Measurements from ENCODE around the gene CFAP77. TPM values are rescaled to one million over a fixed set of nuclear protein-coding genes. Genes with fewer than 3 reads are reported as not detected.
A peak's percentile ranks its signal among the peaks of the same experiment; 100 is the strongest.

CFAP77 gene
- total and polyA plus RNA-seq, 4 donors = 4.9 to 12.8 (median 6.2) TPM

DNA sequence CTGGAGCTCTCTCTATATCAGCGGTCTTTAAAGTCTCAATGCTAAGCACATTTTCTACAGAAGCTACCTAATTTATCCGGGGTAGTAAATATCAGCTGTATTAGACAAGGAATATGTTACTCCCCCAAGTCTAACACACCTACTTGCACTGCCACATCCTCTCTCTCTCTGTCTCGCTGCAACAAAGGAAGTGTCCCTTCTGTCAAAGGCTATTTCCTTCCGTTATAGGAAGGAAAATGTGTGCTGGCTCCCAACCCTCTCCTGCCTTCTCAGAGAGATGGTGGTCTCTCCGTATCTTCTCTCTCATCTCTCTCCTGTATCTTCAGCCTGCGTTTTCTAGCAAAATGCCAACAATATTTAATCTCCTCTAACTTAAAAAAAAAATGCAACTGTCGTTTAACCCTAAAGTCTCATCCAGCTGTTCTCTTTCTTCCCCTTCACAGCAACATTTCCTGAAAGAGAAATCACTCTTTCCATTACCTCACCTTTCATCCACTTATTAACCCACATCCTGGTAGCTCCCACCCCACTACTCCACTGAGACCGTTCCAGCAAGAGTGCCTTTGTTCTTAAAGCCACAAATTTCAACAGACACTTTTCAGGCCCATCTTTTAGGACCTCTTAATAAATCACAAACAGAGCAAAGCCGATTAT is 5.7 kb upstream of the CFAP77 start:
- no peak for ATAC-seq (ENCODE audit: insufficient read depth, low FRiP score)

DNA sequence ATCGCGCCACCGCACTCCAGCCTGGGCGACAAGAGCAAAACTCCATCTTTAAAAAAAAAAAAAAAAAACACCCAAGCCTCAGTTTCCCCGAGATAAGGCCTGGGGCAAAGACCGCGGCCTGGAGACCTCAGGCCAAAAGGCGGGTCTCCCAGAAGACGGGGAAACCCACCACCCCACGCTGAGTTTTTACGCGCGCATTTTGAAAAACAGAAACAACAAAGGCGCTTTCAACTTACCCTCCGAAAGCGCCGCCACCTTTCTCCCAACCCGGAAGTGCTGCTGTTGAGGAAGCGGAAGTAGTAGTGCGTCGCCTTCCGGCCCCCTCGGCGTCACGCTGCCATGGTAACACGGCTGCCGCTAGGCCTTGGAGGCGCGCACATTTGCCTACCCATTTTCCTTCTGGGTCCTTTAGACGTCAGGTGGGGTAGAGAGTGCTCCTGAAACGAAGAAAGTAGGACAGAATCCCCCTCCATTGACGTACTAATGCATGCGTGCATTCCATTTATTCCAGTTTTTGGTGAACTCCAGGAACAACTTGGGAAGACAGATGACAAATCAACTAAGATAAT is 3.4 kb upstream of the CFAP77 start, which contains the start of gene TTF1:
Gene TTF1, minus strand, starts transcription at position 287 of the 569 bp plus-strand sequence. CDS start 4,019 bp downstream, outside the sequence.
- peaks cover 0 to 24% (median 9%) of the 10 kb centered on the region in 5 donors for H3K4me1 ChIP-seq (ENCODE audit: control insufficient read depth in 5 of 5, insufficient read depth in 5 of 5, low read length in 5 of 5)
- H3K36me3 ChIP-seq (ENCODE audit: control insufficient read depth in 4 of 4, insufficient read depth in 4 of 4, low read length in 4 of 4) = peaks cover 0 to 8% (median 4%) of the 10 kb centered on the region in 4 donors
- WGBS, 2 donors = 2 to 3% methylated on average over 30 to 33 of the region's 33 CpGs
- peak within 1 kb of the TSS in 1 of 2 donors; percentile 88 for H3K27ac ChIP-seq (ENCODE audit: low read depth in 1 of 2, low read length in 1 of 2)
- peaks cover 0 to 22% (median 19%) of the 10 kb centered on the region in 3 donors for H3K27me3 ChIP-seq (ENCODE audit: control insufficient read depth in 3 of 3, insufficient read depth in 3 of 3, low read length in 2 of 3)
- H3K9me3 ChIP-seq (ENCODE audit: control insufficient read depth in 4 of 4, insufficient read depth in 3 of 4, low read length in 3 of 4) = no peaks in the 10 kb centered on the region
- TF ChIP-seq, protein P1, sequence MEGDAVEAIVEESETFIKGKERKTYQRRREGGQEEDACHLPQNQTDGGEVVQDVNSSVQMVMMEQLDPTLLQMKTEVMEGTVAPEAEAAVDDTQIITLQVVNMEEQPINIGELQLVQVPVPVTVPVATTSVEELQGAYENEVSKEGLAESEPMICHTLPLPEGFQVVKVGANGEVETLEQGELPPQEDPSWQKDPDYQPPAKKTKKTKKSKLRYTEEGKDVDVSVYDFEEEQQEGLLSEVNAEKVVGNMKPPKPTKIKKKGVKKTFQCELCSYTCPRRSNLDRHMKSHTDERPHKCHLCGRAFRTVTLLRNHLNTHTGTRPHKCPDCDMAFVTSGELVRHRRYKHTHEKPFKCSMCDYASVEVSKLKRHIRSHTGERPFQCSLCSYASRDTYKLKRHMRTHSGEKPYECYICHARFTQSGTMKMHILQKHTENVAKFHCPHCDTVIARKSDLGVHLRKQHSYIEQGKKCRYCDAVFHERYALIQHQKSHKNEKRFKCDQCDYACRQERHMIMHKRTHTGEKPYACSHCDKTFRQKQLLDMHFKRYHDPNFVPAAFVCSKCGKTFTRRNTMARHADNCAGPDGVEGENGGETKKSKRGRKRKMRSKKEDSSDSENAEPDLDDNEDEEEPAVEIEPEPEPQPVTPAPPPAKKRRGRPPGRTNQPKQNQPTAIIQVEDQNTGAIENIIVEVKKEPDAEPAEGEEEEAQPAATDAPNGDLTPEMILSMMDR (IDR thresholded peaks at IDR 0.05; ENCODE audit: control extremely low read depth, extremely low read depth) = no peak
- ATAC-seq (ENCODE audit: insufficient read depth, low FRiP score) (peak; percentile 85), DNase-seq (peak; percentile 92 to 95 (median 92))
- peak within 1 kb of the TSS; percentile 71 for H3K4me3 ChIP-seq
- H3K9ac ChIP-seq (ENCODE audit: insufficient read depth in 1 of 2, low read length in 2 of 2) = peak within 1 kb of the TSS in 1 of 2 donors; percentile 50

More for the DNA sequence above, 5.7 kb upstream of the CFAP77 start:
- DNase-seq = no peak
- Histone ChIP-seq H3K27ac (ENCODE audit: low read depth in 1 of 2, low read length in 1 of 2) (no peak overlapping the region), H3K9me3 (ENCODE audit: control insufficient read depth in 4 of 4, insufficient read depth in 3 of 4, low read length in 3 of 4) (no peaks in the 10 kb centered on the region), H3K9ac (ENCODE audit: insufficient read depth in 1 of 2, low read length in 2 of 2) (no peak overlapping the region), H3K4me3 (no peak overlapping the region), H3K4me1 (ENCODE audit: control insufficient read depth in 5 of 5, insufficient read depth in 5 of 5, low read length in 5 of 5) (peaks cover 0 to 13% (median 9%) of the 10 kb centered on the region in 5 donors), H3K36me3 (ENCODE audit: control insufficient read depth in 4 of 4, insufficient read depth in 4 of 4, low read length in 4 of 4) (peaks cover 0 to 17% (median 12%) of the 10 kb centered on the region in 4 donors), H3K27me3 (ENCODE audit: control insufficient read depth in 3 of 3, insufficient read depth in 3 of 3, low read length in 2 of 3) (peaks cover 0 to 6% (median 3%) of the 10 kb centered on the region in 3 donors)
- TF ChIP-seq, protein P1 (IDR thresholded peaks at IDR 0.05; ENCODE audit: control extremely low read depth, extremely low read depth) = no peak
- 29 to 41% methylated on average over 9 of the region's 9 CpGs for WGBS, 2 donors

DNA sequence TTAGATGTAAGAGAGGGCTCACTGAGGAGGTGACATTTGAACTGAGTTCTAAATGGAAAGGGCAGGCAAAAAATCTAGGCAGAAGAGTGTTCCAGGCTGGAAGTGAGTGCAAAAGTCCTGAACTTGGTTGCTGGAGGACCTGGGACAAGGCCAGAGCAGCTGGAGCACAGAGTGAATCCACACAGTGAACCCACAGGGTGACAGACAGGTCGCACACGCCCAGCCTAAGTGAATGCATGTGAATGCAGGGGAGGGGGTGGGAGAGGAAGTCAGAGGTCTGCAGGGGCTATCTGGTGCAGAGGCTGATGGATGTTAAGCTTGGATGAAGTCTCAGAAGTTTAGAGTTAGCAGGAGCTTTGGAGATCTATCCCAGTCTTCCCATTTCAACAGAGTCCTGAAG is 2.8 kb upstream of the CFAP77 start:
- Histone ChIP-seq H3K27ac (ENCODE audit: low read depth in 1 of 2, low read length in 1 of 2) (peak overlapping the region in 1 of 2 donors; percentile 88), H3K9me3 (ENCODE audit: control insufficient read depth in 4 of 4, insufficient read depth in 3 of 4, low read length in 3 of 4) (no peaks in the 10 kb centered on the region), H3K4me3 (no peak overlapping the region), H3K9ac (ENCODE audit: insufficient read depth in 1 of 2, low read length in 2 of 2) (no peak overlapping the region), H3K36me3 (ENCODE audit: control insufficient read depth in 4 of 4, insufficient read depth in 4 of 4, low read length in 4 of 4) (peaks cover 0 to 5% (median 1%) of the 10 kb centered on the region in 4 donors), H3K4me1 (ENCODE audit: control insufficient read depth in 5 of 5, insufficient read depth in 5 of 5, low read length in 5 of 5) (peaks cover 0 to 24% (median 9%) of the 10 kb centered on the region in 5 donors), H3K27me3 (ENCODE audit: control insufficient read depth in 3 of 3, insufficient read depth in 3 of 3, low read length in 2 of 3) (peaks cover 0 to 27% (median 24%) of the 10 kb centered on the region in 3 donors)
- ATAC-seq (ENCODE audit: insufficient read depth, low FRiP score) = no peak
- no peak for DNase-seq
- TF ChIP-seq, protein P1 (IDR thresholded peaks at IDR 0.05; ENCODE audit: control extremely low read depth, extremely low read depth) = no peak
- 86 to 88% methylated on average over 2 of the region's 2 CpGs for WGBS, 2 donors

Measured in lung (tissue), 12 donors.